ENCODE data around the gene ZNF622.

Gene ZNF622, protein sequence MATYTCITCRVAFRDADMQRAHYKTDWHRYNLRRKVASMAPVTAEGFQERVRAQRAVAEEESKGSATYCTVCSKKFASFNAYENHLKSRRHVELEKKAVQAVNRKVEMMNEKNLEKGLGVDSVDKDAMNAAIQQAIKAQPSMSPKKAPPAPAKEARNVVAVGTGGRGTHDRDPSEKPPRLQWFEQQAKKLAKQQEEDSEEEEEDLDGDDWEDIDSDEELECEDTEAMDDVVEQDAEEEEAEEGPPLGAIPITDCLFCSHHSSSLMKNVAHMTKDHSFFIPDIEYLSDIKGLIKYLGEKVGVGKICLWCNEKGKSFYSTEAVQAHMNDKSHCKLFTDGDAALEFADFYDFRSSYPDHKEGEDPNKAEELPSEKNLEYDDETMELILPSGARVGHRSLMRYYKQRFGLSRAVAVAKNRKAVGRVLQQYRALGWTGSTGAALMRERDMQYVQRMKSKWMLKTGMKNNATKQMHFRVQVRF

DNA sequence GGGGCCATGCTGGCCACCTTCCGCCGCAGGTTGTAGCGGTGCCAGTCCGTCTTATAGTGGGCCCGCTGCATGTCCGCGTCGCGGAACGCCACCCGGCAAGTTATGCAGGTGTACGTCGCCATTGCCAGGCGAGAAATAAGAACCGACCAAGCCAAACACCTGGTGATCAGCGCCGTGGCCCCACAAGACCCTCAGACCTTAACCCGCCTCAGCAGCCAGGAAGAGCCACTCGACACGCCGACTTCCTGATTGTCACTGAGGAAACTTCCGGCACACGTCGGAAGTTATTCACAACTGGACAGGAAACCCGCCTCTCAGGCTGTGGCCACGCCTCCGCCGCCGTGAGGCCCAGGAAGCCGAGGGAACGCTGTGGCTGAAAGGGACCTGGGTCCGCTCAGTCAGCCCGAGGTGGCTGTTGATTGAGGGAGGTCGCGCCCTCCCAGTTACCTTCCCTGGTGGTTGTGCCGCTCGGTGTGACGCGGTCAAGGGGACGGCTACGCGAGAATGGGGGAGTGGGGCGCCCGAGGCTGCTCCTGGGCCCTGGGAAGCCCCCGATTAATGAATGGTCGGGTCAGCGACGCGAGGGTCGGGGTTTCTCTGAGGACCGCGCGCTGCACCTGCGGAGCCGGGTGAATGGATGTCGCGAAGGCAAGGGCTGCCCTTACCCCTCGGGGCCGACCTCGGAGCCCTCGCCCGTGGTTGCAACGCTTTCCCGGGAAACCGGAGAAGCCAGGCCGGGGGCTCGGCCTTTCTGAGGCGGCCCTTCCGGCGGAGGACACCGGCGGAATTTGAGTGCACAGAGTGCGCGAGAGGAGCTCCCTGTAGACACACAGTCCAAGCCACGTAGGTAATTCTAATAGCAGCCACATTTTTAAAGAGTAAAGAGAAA lies at the start of gene ZNF622:
Gene ZNF622, minus strand, starts transcription at position 257 of the 889 bp plus-strand sequence. Its CDS starts 135 bp downstream, at position 122.
- H3K4me3 ChIP-seq (ENCODE audit: low read depth, low read length): peak within 1 kb of the TSS; percentile 94
- peak; percentile 83 for DNase-seq (ENCODE audit: low read depth, low spot score)
- in situ Hi-C loops (cut with HindIII; ENCODE audit: low sequenced_read_pairs): no loop called here
- TF ChIP-seq, protein P1, sequence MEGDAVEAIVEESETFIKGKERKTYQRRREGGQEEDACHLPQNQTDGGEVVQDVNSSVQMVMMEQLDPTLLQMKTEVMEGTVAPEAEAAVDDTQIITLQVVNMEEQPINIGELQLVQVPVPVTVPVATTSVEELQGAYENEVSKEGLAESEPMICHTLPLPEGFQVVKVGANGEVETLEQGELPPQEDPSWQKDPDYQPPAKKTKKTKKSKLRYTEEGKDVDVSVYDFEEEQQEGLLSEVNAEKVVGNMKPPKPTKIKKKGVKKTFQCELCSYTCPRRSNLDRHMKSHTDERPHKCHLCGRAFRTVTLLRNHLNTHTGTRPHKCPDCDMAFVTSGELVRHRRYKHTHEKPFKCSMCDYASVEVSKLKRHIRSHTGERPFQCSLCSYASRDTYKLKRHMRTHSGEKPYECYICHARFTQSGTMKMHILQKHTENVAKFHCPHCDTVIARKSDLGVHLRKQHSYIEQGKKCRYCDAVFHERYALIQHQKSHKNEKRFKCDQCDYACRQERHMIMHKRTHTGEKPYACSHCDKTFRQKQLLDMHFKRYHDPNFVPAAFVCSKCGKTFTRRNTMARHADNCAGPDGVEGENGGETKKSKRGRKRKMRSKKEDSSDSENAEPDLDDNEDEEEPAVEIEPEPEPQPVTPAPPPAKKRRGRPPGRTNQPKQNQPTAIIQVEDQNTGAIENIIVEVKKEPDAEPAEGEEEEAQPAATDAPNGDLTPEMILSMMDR (IDR thresholded peaks at IDR 0.05; ENCODE audit: low read depth, low read length): no peak

DNA sequence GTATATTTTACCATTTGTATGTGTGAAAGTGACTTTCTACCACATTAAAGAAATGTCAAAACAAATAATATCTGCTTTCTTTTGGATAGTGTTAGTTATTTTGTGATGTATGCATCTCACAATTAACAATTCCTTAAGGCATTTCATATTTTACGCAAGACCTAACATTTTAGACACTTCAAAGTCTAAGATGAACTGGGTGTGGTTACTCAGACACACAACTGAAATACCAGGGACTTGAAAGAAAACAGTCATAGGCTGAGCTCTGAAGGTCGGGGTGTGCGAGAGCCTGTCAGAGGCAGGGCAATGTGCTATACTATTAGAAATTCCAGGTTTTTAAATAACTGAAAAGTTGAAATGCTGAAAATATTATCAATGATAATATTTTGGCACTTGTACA lies 44.5 kb upstream of the ZNF622 start:
- TF ChIP-seq, protein P1 (IDR thresholded peaks at IDR 0.05; ENCODE audit: low read depth, low read length): no peak
- H3K4me3 ChIP-seq (ENCODE audit: low read depth, low read length): no peak overlapping the region
- in situ Hi-C loops (cut with HindIII; ENCODE audit: low sequenced_read_pairs): no loop called here
- DNase-seq (ENCODE audit: low read depth, low spot score): no peak

DNA sequence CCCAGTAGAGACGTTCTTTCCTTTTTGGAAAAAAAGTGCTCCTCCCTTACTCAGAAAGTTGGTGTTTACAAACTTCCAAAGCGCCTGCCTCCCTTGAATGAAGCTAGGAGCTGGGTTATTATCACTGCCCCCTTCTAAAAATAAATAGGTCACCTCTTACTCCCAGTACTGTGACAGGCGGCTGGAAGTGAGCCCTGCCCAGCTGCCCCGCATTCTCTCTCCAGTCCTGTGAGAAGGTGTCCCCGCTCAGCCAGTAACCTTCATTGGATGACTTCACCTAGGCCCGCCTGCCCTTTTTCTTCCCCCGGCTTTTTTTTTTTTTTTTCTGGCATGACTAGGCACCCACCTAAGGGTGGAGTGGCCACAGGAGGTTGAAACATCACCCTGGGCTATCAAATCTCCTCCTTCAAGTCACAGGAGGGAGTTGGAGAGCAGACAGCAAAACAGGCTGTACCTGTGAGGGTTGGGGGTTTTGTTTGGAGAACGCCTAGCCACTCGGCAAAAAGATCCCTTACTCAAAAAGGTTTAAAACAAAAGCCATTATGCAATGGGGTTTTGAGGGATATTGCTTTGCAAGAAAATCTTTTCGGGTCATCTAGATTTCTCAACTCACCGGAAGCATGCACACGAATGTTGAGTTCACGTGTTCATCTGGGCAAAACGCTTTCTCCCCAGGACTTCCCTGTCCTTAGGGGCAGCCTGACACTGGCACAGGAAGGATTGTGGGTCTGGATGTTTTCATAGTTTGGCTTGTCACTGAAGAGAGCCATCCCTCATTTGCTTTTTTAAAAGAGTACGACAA lies 43.3 kb upstream of the ZNF622 start:
- in situ Hi-C loops (cut with HindIII; ENCODE audit: low sequenced_read_pairs): no loop called here
- TF ChIP-seq, protein P1 (IDR thresholded peaks at IDR 0.05; ENCODE audit: low read depth, low read length): no peak
- no peak for DNase-seq (ENCODE audit: low read depth, low spot score)
- no peak overlapping the region for H3K4me3 ChIP-seq (ENCODE audit: low read depth, low read length)

DNA sequence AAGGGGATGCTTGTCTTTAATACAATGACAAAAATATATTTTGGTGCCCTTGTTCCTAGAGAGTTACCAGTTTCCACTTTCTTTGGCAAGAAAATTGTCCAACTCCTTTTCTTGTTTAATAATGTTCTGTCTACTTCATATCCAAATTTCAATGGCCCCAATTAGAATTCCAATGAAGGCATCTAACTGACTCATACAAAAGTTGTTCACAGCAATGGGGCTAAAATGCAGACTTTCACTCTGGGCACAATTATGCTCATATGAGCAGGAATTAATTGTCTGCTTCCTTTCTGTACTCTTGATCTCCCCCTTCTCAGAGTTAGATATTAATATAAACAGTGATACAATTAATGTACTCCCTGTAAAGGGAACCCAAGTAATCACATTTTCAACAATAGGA lies 42.1 kb upstream of the ZNF622 start:
- DNase-seq (ENCODE audit: low read depth, low spot score): no peak
- TF ChIP-seq, protein P1 (IDR thresholded peaks at IDR 0.05; ENCODE audit: low read depth, low read length): no peak
- in situ Hi-C loops (cut with HindIII; ENCODE audit: low sequenced_read_pairs): no loop called here
- no peak overlapping the region for H3K4me3 ChIP-seq (ENCODE audit: low read depth, low read length)

DNA sequence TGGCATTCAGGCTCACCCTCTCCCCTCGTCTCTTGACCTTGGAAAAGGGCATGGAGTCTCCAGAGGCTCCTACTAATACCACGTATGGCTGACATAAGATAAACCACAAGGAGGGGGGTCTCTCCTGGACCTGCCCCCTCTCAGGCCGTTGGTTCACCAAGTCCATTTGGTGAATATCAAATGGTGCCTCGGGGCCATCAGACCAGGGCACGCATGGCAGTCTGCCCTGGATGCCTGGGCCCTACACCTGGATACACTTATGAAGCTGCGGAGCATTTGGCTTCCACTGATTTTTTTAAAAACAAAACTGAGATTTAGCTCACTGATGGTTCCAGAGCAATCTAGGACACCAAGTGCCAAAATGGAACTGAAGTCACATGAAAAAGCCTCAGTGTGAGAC lies 40.3 kb upstream of the ZNF622 start:
- H3K4me3 ChIP-seq (ENCODE audit: low read depth, low read length): no peak overlapping the region
- in situ Hi-C loops (cut with HindIII; ENCODE audit: low sequenced_read_pairs): no loop called here

More for the DNA sequence above, 40.3 kb upstream of the ZNF622 start:
- DNase-seq (ENCODE audit: low read depth, low spot score): no peak
- TF ChIP-seq, protein P1 (IDR thresholded peaks at IDR 0.05; ENCODE audit: low read depth, low read length): no peak

All from astrocyte of the spinal cord (primary cell).